Right kidney (tissue), 1 donor: ENCODE data around the gene CLIC5.

Source experiments
- DNase-seq: peaks from one replicate; pipeline ENCODE4 v3.0.0-alpha.2; 2016

The CLIC5 gene

GRCh38 chr6:45843848-45844521, 171.7 kb downstream of the CLIC5 start:
- DNase-seq = no peak

GRCh38 chr6:45841062-45841461, 174.6 kb downstream of the CLIC5 start:
- no peak for DNase-seq

- DNase-seq = no peak
These were observed 176.7 kb downstream of the CLIC5 start for GRCh38 chr6:45838996-45839395.

- DNase-seq = no peak
These were observed 177.2 kb downstream of the CLIC5 start for GRCh38 chr6:45838451-45838850.

- DNase-seq = no peak
These were observed 178.0 kb downstream of the CLIC5 start for GRCh38 chr6:45837541-45838200.

- no peak for DNase-seq
These were observed 178.7 kb downstream of the CLIC5 start for GRCh38 chr6:45836984-45837383.

GRCh38 chr6:45836438-45836824, 179.2 kb downstream of the CLIC5 start:
- no peak for DNase-seq

- no peak for DNase-seq
These were observed 179.8 kb downstream of the CLIC5 start for GRCh38 chr6:45835721-45836437.

- no peak for DNase-seq
These were observed 183.6 kb downstream of the CLIC5 start for GRCh38 chr6:45832063-45832462.
